Loucy (cell line): ENCODE results near the gene EED.
A peak's percentile ranks its signal among the peaks of the same experiment; 100 is the strongest.

Experiments used
- H2AFZ ChIP-seq: fragments of 200-600 bp; sonication (generic); 2 replicates; pipeline ENCODE4 v1.6.0; 2016; ENCODE audit warnings: antibody characterized with exemption, mild to moderate bottlenecking, low read length, moderate library complexity
- H3F3A ChIP-seq: fragments of 200-600 bp; 2 replicates; pipeline ENCODE4 v1.6.0; 2016; ENCODE audit warnings: antibody characterized with exemption, low read depth, mild to moderate bottlenecking
- H3K27me3 ChIP-seq: fragments of 200-600 bp; sonication (generic); 2 replicates; pipeline ENCODE4 v1.6.1; 2014; ENCODE audit warnings: low read length, mild to moderate bottlenecking; ENCODE audit not compliant: insufficient read depth, poor library complexity, severe bottlenecking
- H3K36me3 ChIP-seq: fragments of 200-600 bp; sonication (generic); 2 replicates; pipeline ENCODE4 v1.6.1; 2016; ENCODE audit warnings: low read length; ENCODE audit not compliant: insufficient read depth
- H3K4me1 ChIP-seq: fragments of 200-600 bp; sonication (generic); 2 replicates; pipeline ENCODE4 v1.5.1; 2014; ENCODE audit warnings: low read length, mild to moderate bottlenecking; ENCODE audit not compliant: insufficient read depth, poor library complexity, severe bottlenecking
- H3K4me2 ChIP-seq: fragments of 200-600 bp; sonication (generic); 2 replicates; pipeline ENCODE4 v1.6.0; 2014; ENCODE audit warnings: antibody characterized with exemption, low read length, low read depth, mild to moderate bottlenecking; ENCODE audit not compliant: poor library complexity, severe bottlenecking
- H3K4me3 ChIP-seq: fragments of 200-600 bp; sonication (generic); 2 replicates; pipeline ENCODE4 v1.5.1; 2014; ENCODE audit warnings: low read length, mild to moderate bottlenecking, mixed read lengths; ENCODE audit not compliant: poor library complexity, severe bottlenecking
- H3K79me2 ChIP-seq: fragments of 200-600 bp; sonication (generic); 2 replicates; pipeline ENCODE4 v1.6.1; 2014; ENCODE audit warnings: low read length; ENCODE audit not compliant: insufficient read depth
- H3K9ac ChIP-seq: fragments of 200-600 bp; sonication (generic); 2 replicates; pipeline ENCODE4 v1.6.0; 2014; ENCODE audit warnings: mild to moderate bottlenecking, low read depth, low read length, moderate library complexity; ENCODE audit not compliant: poor library complexity, severe bottlenecking
- H3K9me2 ChIP-seq: fragments of 200-600 bp; sonication (generic); replicated peaks from 2 replicates; pipeline ENCODE4 v1.6.1; 2016; ENCODE audit warnings: low read depth, low read length, mixed read lengths
- H3K9me3 ChIP-seq: fragments of 200-600 bp; sonication (generic); 2 replicates; pipeline ENCODE4 v1.6.1; 2014; ENCODE audit warnings: mild to moderate bottlenecking, antibody characterized with exemption, low read length, low read depth; ENCODE audit not compliant: insufficient read depth
- H4K20me1 ChIP-seq: fragments of 200-600 bp; sonication (generic); 2 replicates; pipeline ENCODE4 v1.6.0; 2014; ENCODE audit warnings: antibody characterized with exemption, low read length, mild to moderate bottlenecking; ENCODE audit not compliant: insufficient read depth, poor library complexity, severe bottlenecking
- CTCF ChIP-seq: fragments of 200-600 bp; sonication (generic); conservative IDR thresholded peaks from 2 replicates; pipeline ENCODE4 v1.5.1; 2014; ENCODE audit warnings: mild to moderate bottlenecking, antibody characterized with exemption, low read length
- EZH2phosphoT487 ChIP-seq: fragments of 200-600 bp; IDR thresholded peaks from 2 replicates; pipeline ENCODE4 v1.6.1; 2018; ENCODE audit warnings: antibody characterized with exemption, mild to moderate bottlenecking, moderate library complexity, borderline replicate concordance

EED gene

DNA sequence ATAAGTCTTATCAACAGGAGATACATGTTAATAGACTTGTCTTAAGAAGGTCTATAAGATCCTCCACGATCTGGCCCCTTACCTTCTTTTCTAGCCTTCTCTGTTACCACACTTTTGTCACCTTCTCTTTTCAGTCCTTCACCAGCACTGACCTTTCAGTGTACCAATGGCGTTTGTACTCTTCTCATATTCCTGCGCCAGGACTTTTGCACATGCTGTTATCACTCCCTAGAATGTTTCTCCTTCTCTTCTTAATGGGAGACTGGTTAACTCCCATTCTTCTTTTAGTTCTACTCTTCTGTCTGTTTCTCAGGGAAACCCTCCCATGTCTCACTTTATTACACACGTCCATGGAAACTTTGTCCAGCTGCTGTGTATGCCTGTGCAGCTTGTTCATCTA, 4.4 kb upstream of the EED start:
- Histone ChIP-seq H3K9me2 (no peaks in the 10 kb centered on the region), H3K4me3 (no peak overlapping the region), H3K9me3 (no peaks in the 10 kb centered on the region), H3K4me1 (peaks cover 9% of the 10 kb centered on the region), H3K9ac (no peak overlapping the region), H2AFZ (no peak overlapping the region), H3K36me3 (no peaks in the 10 kb centered on the region), H3K4me2 (no peak overlapping the region), H3F3A (no peaks in the 10 kb centered on the region), H3K27me3 (no peaks in the 10 kb centered on the region), H4K20me1 (peaks cover under 1% of the 10 kb centered on the region), H3K79me2 (peaks cover 1% of the 10 kb centered on the region)
- no peak for TF ChIP-seq EZH2phosphoT487
- TF ChIP-seq CTCF = no peak

DNA sequence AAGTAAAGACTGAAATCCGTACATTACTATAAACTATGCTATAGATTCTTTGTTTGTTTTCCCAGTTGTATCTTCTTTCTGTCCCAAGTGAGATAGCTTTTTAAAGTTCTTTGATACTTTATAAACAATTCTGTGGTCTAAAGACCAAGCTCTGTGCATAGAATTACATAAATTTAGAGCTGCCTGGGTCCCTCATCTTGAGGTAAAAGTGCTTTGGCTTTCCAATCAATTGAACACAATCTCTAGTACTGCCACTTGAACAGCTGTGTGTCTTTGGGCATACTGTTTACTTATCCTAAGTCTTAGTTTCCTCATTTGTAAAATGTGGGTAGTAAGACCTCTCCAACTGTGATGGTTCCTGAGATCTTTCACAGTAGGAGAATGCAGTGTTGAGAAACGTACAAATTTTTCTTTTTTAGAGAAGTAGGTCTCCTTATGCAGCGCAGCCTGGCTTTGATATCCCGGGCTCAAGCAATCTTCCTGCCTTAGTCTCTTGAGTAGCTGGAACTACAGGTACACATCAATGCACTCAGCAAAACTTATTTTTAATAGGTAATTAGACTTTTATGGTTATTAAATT, 2.5 kb upstream of the EED start:
- H3K9me2 ChIP-seq = no peaks in the 10 kb centered on the region
- no peak overlapping the region for H3K4me2 ChIP-seq
- H3K9me3 ChIP-seq = no peaks in the 10 kb centered on the region
- no peaks in the 10 kb centered on the region for H3F3A ChIP-seq
- no peaks in the 10 kb centered on the region for H3K36me3 ChIP-seq
- peaks cover 20% of the 10 kb centered on the region for H3K79me2 ChIP-seq
- H3K4me3 ChIP-seq = no peak overlapping the region
- TF ChIP-seq CTCF (no peak), EZH2phosphoT487 (no peak)
- H2AFZ ChIP-seq = no peak overlapping the region
- no peaks in the 10 kb centered on the region for H3K27me3 ChIP-seq
- peaks cover 17% of the 10 kb centered on the region for H3K4me1 ChIP-seq
- no peak overlapping the region for H3K9ac ChIP-seq
- H4K20me1 ChIP-seq = peaks cover 19% of the 10 kb centered on the region

- TF ChIP-seq CTCF (no peak), EZH2phosphoT487 (no peak)
- Histone ChIP-seq H3K9me2 (no peaks in the 10 kb centered on the region), H3K4me2 (peak overlapping the region; percentile 82), H3K36me3 (no peaks in the 10 kb centered on the region), H3K4me1 (peaks cover 28% of the 10 kb centered on the region), H3K9me3 (no peaks in the 10 kb centered on the region), H4K20me1 (peaks cover 32% of the 10 kb centered on the region), H3F3A (no peaks in the 10 kb centered on the region), H3K4me3 (peak overlapping the region; percentile 93), H3K27me3 (no peaks in the 10 kb centered on the region), H3K9ac (peak overlapping the region; percentile 98), H2AFZ (no peak overlapping the region), H3K79me2 (peaks cover 34% of the 10 kb centered on the region)
Measured at GRCh38 chr11:86243396-86243795, 1.2 kb upstream of the EED start.
